SU-DHL-6 (cell line): ENCODE measurements around the gene SUGP1.

Source experiments
- EZH2phosphoT487 ChIP-seq: fragments of 200-600 bp; sonication (generic), shearing (Covaris generic); conservative IDR thresholded peaks from 2 replicates; pipeline ENCODE4 v1.6.1; 2018; ENCODE audit warnings: mild to moderate bottlenecking, antibody characterized with exemption, low read length, moderate library complexity, mixed read lengths
- TF ChIP-seq, protein P1 (sequence below): fragments of 200-600 bp; sonication (generic); IDR thresholded peaks from one replicate; pipeline ENCODE4 v1.5.1; 2017; ENCODE audit warnings: antibody characterized with exemption, mild to moderate bottlenecking, low read length, moderate library complexity; ENCODE audit not compliant: insufficient read depth, poor library complexity, severe bottlenecking

DNA sequence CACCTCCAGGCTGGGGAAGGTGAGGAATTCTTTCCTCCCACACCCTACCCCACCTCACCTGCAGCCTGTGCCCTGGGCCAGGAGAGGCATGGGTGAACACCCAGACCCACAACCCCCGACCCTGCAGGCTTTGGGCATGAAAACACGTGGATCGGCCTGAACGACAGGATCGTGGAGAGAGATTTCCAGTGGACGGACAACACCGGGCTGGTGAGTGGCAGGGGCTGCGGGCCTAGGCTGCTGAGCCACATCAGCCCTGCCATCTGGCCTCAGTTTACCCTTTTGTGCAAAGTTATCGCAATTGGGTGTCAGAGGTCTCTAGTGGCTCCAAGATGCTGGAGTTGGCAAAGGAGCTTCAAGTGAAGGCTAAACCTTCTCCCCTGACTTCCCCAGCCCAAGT lies 79.8 kb downstream of the SUGP1 start:
- TF ChIP-seq, protein P1, sequence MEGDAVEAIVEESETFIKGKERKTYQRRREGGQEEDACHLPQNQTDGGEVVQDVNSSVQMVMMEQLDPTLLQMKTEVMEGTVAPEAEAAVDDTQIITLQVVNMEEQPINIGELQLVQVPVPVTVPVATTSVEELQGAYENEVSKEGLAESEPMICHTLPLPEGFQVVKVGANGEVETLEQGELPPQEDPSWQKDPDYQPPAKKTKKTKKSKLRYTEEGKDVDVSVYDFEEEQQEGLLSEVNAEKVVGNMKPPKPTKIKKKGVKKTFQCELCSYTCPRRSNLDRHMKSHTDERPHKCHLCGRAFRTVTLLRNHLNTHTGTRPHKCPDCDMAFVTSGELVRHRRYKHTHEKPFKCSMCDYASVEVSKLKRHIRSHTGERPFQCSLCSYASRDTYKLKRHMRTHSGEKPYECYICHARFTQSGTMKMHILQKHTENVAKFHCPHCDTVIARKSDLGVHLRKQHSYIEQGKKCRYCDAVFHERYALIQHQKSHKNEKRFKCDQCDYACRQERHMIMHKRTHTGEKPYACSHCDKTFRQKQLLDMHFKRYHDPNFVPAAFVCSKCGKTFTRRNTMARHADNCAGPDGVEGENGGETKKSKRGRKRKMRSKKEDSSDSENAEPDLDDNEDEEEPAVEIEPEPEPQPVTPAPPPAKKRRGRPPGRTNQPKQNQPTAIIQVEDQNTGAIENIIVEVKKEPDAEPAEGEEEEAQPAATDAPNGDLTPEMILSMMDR: no peak
- no peak for TF ChIP-seq EZH2phosphoT487
